NT2/D1 (cell line): ENCODE measurements around the gene ABCA5.

ENCODE experiments used
- DNase-seq: peaks from one replicate; pipeline ENCODE4 v3.0.0-alpha.2; 2011; ENCODE audit warnings: low read depth, low spot score
- H3K27me3 ChIP-seq: 2 replicates; pipeline ENCODE4 v1.6.0; 2011; ENCODE audit warnings: mild to moderate bottlenecking; ENCODE audit not compliant: insufficient read length, insufficient read depth
- H3K36me3 ChIP-seq: 2 replicates; pipeline ENCODE4 v1.6.1; 2011; ENCODE audit warnings: mild to moderate bottlenecking, low read length, mixed read lengths; ENCODE audit not compliant: insufficient read depth, insufficient read length
- H3K4me1 ChIP-seq: 2 replicates; pipeline ENCODE4 v1.5.1; 2011; ENCODE audit not compliant: insufficient read depth, insufficient read length
- H3K4me3 ChIP-seq: 2 replicates; pipeline ENCODE4 v1.5.1; 2011; ENCODE audit warnings: low read depth; ENCODE audit not compliant: insufficient read length
- H3K9ac ChIP-seq: 2 replicates; pipeline ENCODE4 v1.6.0; 2011; ENCODE audit warnings: low read depth; ENCODE audit not compliant: insufficient read length
- H3K9me3 ChIP-seq: 2 replicates; pipeline ENCODE4 v1.5.1; 2011; ENCODE audit warnings: mild to moderate bottlenecking, low read length; ENCODE audit not compliant: insufficient read depth
- SUZ12 ChIP-seq: IDR thresholded peaks from 2 replicates; pipeline ENCODE4 v1.6.1; 2011; ENCODE audit not compliant: insufficient read length, insufficient read depth; ENCODE audit errors: extremely low read depth
- YY1 ChIP-seq: IDR thresholded peaks from 2 replicates; pipeline ENCODE4 v1.6.1; 2011; ENCODE audit not compliant: insufficient read length, insufficient read depth
- ZNF274 ChIP-seq: IDR thresholded peaks from 2 replicates; pipeline ENCODE4 v1.6.1; 2011; ENCODE audit warnings: mild to moderate bottlenecking, low read depth, low read length

The ABCA5 gene

DNA sequence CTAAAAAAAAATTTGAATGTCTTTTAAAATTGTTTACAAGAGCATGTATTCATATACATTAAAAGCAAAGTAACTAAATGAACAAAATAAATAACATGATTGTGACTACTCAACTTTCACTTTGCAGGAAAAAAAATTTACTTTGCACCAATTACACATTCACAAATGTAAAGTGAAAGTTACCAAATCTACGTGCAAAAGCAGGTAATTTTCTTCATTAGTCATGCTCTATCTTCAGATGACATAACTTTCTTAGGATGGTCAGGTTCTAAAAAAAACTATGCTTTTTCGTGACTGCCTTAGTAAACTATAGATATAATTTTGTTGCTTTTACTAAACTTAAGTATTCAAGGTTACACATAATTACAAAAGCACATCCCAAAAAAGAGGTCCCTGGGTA is 81.3 kb downstream of the ABCA5 start:
- H3K4me3 ChIP-seq: no peak overlapping the region
- DNase-seq: no peak
- no peaks in the 10 kb centered on the region for H3K9me3 ChIP-seq
- no peaks in the 10 kb centered on the region for H3K36me3 ChIP-seq
- no peak overlapping the region for H3K9ac ChIP-seq
- TF ChIP-seq ZNF274: no peak
- no peak for TF ChIP-seq SUZ12
- no peak for TF ChIP-seq YY1
- H3K4me1 ChIP-seq: no peaks in the 10 kb centered on the region
- H3K27me3 ChIP-seq: no peaks in the 10 kb centered on the region

DNA sequence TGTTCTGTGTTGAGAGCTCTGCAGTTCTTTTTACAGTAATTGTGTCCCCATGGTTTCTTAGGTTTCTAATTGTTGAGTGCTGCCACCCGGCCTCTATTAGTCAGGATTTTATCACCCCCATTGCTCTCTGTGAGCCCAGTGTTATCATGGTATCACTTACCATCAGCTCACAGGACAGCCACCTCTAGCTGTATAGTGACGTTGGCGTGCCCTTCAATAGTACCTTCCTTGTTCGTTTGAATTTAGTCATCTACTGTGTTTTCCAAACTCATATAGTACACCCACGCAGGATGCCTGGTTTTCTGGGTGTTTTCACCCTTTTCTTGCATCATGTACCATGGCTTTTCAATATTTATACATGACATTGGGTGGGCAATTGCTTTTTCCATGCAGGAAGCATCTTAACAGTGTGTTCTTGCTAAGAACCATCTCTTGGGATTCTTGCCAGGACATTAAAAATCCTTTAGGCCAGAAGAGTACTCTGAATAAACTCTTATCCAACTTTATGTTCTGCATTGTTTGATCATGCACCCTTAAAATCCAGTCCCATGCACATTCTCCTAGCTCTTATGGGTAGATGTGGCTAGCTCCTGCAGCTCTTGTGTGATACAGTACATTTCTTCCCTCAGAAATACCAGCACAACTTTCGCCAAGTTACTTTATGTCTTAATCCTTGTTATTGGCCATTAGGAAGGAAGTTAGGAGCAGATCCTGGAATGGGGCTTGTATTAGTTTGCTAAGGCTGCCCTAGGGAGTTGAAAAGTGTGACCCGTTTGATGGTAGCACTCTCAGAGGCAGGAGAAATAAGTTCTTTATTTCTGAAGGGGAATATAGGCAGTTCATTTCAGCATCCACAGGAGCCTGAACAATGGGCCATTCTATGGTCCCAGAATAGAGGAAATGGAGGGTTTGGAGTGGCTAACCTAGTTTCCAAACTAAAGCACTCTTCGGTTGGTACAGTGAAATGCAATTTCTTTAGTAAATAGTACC is 87.0 kb downstream of the ABCA5 start:
- DNase-seq: no peak
- Histone ChIP-seq H3K36me3 (no peaks in the 10 kb centered on the region), H3K4me3 (no peak overlapping the region), H3K4me1 (no peaks in the 10 kb centered on the region), H3K9me3 (no peaks in the 10 kb centered on the region), H3K9ac (no peak overlapping the region), H3K27me3 (no peaks in the 10 kb centered on the region)
- TF ChIP-seq ZNF274: no peak
- TF ChIP-seq SUZ12: no peak
- no peak for TF ChIP-seq YY1

DNA sequence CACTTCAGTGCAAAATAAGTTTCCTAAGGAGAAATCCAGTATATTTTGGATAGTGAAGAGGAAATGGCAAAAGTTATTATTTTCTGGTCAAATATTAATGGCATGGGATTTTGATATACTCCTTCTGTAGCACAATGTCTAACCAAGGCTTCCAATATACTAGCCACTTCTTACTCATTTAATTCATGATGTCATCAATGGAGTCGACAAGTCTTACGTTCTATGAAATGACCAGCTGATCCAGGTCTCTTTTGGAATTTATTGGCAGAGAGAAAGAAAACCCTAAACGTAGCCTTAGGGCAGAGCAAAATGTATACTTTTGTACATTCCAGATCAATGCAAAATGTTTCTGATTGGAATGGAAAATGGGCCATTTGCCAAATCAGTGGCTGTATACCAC is 90.0 kb downstream of the ABCA5 start:
- TF ChIP-seq YY1: no peak
- TF ChIP-seq ZNF274: no peak
- no peak for TF ChIP-seq SUZ12
- DNase-seq: no peak
- no peak overlapping the region for H3K9ac ChIP-seq
- no peaks in the 10 kb centered on the region for H3K4me1 ChIP-seq
- H3K4me3 ChIP-seq: no peak overlapping the region
- no peaks in the 10 kb centered on the region for H3K36me3 ChIP-seq
- H3K27me3 ChIP-seq: no peaks in the 10 kb centered on the region
- H3K9me3 ChIP-seq: peaks cover 6% of the 10 kb centered on the region; the same call in 1 of the 2 replicates

DNA sequence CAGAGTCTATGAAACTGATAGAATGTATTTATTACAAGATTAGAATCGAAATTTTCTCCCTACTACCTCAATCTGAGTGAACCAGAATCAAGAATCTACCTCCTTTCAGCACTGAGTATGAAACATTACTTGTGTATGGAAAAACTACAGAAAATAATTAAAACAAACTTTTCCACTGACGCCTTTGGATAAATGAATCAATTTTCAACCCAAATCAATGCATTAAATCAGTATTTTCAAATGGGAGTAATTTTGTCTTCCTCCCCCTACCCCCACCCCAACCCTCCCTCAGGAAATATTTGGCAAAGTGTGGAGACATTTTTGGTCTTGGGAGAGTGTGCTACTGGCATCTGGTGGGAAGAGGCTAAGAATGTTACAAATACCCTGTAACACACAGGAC is 90.5 kb downstream of the ABCA5 start:
- Histone ChIP-seq H3K4me3 (no peak overlapping the region), H3K9ac (no peak overlapping the region), H3K27me3 (no peaks in the 10 kb centered on the region), H3K36me3 (no peaks in the 10 kb centered on the region), H3K9me3 (peaks cover 6% of the 10 kb centered on the region; the same call in 1 of the 2 replicates), H3K4me1 (no peaks in the 10 kb centered on the region)
- no peak for DNase-seq
- TF ChIP-seq ZNF274: no peak
- TF ChIP-seq YY1: no peak
- no peak for TF ChIP-seq SUZ12

DNA sequence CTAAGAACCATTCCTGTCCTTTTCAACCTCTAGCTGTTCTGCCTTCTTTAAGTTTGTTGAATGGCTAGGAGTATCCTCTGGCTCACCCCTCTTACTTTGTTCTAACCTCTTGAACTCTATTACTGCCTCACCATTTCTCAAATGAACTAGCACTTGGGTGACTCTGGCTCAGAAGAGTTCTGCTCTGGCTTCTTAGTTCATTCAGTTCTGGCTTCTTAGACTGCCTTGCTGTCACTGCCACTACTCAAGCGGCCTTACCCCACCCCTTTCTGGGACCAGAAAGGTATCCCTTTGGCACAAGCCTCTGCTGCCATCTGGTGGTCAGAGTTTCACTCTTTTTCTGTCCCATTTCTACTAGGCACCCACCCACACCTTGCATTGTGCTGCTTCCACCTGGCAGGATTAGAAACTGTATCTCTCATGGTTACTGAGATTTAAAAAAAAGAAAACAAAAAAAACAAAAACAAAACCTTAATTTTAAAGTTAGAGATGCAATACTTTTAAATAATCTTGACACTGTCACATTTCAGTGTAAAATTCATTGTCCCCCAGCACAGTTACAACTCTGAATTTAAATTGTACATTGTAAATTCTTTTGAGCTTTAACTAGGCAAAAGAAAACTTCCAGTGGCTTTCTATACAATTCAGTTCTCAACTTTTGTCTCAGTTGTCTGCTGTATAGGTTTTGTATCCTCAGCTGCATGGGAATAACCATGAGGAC is 91.4 kb downstream of the ABCA5 start:
- peak; percentile 73 for DNase-seq
- Histone ChIP-seq H3K27me3 (no peaks in the 10 kb centered on the region), H3K36me3 (no peaks in the 10 kb centered on the region), H3K9me3 (peaks cover 6% of the 10 kb centered on the region; the same call in 1 of the 2 replicates), H3K4me3 (no peak overlapping the region), H3K9ac (no peak overlapping the region), H3K4me1 (no peaks in the 10 kb centered on the region)
- TF ChIP-seq SUZ12 (no peak), ZNF274 (no peak), YY1 (no peak)

DNA sequence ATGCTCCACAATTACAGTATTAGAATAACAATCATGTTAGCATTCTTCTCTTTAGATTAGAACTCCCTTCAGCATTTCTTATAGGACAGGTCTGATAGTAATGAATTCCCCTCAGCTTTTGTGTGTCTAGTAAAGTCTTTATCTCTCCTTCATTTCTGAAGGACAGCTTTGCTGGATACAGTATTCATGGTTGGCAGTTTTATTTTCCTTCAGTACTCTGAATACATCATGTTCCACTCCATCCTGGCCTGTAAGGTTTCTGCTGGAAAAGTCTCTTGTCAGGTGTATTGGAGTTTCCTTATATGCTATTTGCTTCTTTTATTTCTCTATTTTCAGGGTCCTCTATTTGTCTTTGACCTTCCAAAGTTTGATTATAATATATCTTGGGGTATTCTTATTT is 94.3 kb downstream of the ABCA5 start:
- TF ChIP-seq YY1: no peak
- no peak for TF ChIP-seq ZNF274
- no peak for TF ChIP-seq SUZ12
- Histone ChIP-seq H3K36me3 (no peaks in the 10 kb centered on the region), H3K4me3 (no peak overlapping the region), H3K4me1 (no peaks in the 10 kb centered on the region), H3K27me3 (no peaks in the 10 kb centered on the region), H3K9ac (no peak overlapping the region), H3K9me3 (peaks cover 6% of the 10 kb centered on the region; the same call in 1 of the 2 replicates)
- DNase-seq: no peak

DNA sequence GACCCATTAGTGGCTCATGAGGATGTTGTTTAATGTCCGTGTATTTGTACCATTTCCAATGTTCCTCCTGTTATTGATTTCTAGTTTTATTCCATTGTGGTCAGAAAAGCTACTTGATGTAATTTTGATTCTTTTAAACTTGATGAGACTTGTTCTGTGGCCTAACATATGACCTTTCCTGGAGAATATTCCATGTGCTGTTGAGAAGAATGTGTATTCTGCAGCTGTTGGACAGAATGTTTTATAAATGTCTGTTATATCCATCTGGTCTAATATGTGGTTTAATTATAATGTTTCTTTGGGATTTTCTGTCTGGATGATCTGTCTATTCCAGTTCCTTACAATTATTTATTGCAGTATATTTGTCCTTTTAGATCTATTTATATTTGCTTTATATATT is 95.4 kb downstream of the ABCA5 start:
- Histone ChIP-seq H3K36me3 (no peaks in the 10 kb centered on the region), H3K9ac (no peak overlapping the region), H3K4me3 (no peak overlapping the region), H3K9me3 (peaks cover 6% of the 10 kb centered on the region; the same call in 1 of the 2 replicates), H3K4me1 (no peaks in the 10 kb centered on the region), H3K27me3 (no peaks in the 10 kb centered on the region)
- no peak for DNase-seq
- TF ChIP-seq SUZ12 (no peak), YY1 (no peak), ZNF274 (no peak)
